Neural progenitor cell (in vitro differentiated cells): ENCODE measurements around the gene P3H1. TPM values are rescaled to one million over a fixed set of nuclear protein-coding genes. Genes with fewer than 3 reads are reported as not detected.
"Not testable (repeated sequence)": the region's sequence is repeated elsewhere in the genome, so short reads cannot be mapped to it uniquely, and the experiment has no call there.

Source experiments
- DNase-seq: peaks from one replicate; pipeline ENCODE4 v3.0.0-alpha.2; 2016; ENCODE audit warnings: low spot score
- H2AFZ ChIP-seq: fragments of 200-600 bp; sonication (generic); replicated peaks from 2 replicates; pipeline ENCODE4 v1.6.1; 2016; ENCODE audit warnings: antibody characterized with exemption
- H3F3A ChIP-seq: fragments of 200-600 bp; sonication (generic); 2 replicates; pipeline ENCODE4 v1.6.1; 2016; ENCODE audit warnings: antibody characterized with exemption, low read depth
- H3K27ac ChIP-seq: fragments of 200-600 bp; sonication (generic); 2 replicates; pipeline ENCODE4 v1.5.1; 2016; ENCODE audit warnings: mild to moderate bottlenecking
- H3K27me3 ChIP-seq: fragments of 200-600 bp; sonication (generic); 2 replicates; pipeline ENCODE4 v1.6.1; 2016; ENCODE audit warnings: mild to moderate bottlenecking, moderate library complexity
- H3K36me3 ChIP-seq: fragments of 200-600 bp; sonication (generic); 2 replicates; pipeline ENCODE4 v1.5.1; 2016
- H3K4me1 ChIP-seq: fragments of 200-600 bp; sonication (generic); 2 replicates; pipeline ENCODE4 v1.6.1; 2016; ENCODE audit warnings: mixed run types
- H3K4me2 ChIP-seq: fragments of 200-600 bp; sonication (generic); 2 replicates; pipeline ENCODE4 v1.6.1; 2016
- H3K4me3 ChIP-seq: fragments of 200-600 bp; sonication (generic); 2 replicates; pipeline ENCODE4 v1.5.1; 2016
- H3K79me2 ChIP-seq: fragments of 200-600 bp; sonication (generic); 2 replicates; pipeline ENCODE4 v1.6.1; 2016; ENCODE audit warnings: low read depth
- H3K9ac ChIP-seq: fragments of 200-600 bp; sonication (generic); 2 replicates; pipeline ENCODE4 v1.6.1; 2016
- H3K9me3 ChIP-seq: fragments of 200-600 bp; sonication (generic); 2 replicates; pipeline ENCODE4 v1.5.1; 2016; ENCODE audit warnings: low read depth
- H4K20me1 ChIP-seq: fragments of 200-600 bp; sonication (generic); 2 replicates; pipeline ENCODE4 v1.6.1; 2016; ENCODE audit warnings: low read depth
- H3K27ac Mint-ChIP-seq: 3 replicates; pipeline ENCODE4 v1.8.0; 2021; ENCODE audit warnings: mixed read lengths
- H3K27me3 Mint-ChIP-seq: 2 replicates; pipeline ENCODE4 v1.8.0; 2022; ENCODE audit warnings: low read depth, mild to moderate bottlenecking, inconsistent platforms, moderate library complexity, mixed read lengths; ENCODE audit not compliant: insufficient read depth
- H3K36me3 Mint-ChIP-seq: 3 replicates; pipeline ENCODE4 v1.8.0; 2021; ENCODE audit warnings: mixed read lengths
- H3K4me1 Mint-ChIP-seq: 3 replicates; pipeline ENCODE4 v1.8.0; 2021; ENCODE audit warnings: mixed read lengths
- H3K4me3 Mint-ChIP-seq: 3 replicates; pipeline ENCODE4 v1.8.0; 2021; ENCODE audit warnings: mild to moderate bottlenecking, moderate library complexity, mixed read lengths
- H3K9me3 Mint-ChIP-seq: 3 replicates; pipeline ENCODE4 v1.8.0; 2020; ENCODE audit warnings: mixed read lengths
- CTCF ChIP-seq: fragments of 200-600 bp; sonication (generic); IDR thresholded peaks from 2 replicates; pipeline ENCODE4 v1.5.1; 2017; ENCODE audit warnings: antibody characterized with exemption, mild to moderate bottlenecking
- EZH2 ChIP-seq: fragments of 200-600 bp; sonication (generic); IDR thresholded peaks from 2 replicates; pipeline ENCODE4 v1.6.1; 2017; ENCODE audit warnings: antibody characterized with exemption, mild to moderate bottlenecking, moderate library complexity
- EZH2phosphoT487 ChIP-seq: fragments of 200-600 bp; sonication (generic); IDR thresholded peaks from 2 replicates; pipeline ENCODE4 v1.6.1; 2017; ENCODE audit warnings: antibody characterized with exemption
- total RNA-seq: library from RNA; depleted of rRNA; stranded (reverse); fragments of >200 nt; gene quantifications from 2 replicates; pipeline ENCODE4 v1.2.3, GENCODE V29; 2015; ENCODE audit warnings: low replicate concordance

The P3H1 gene
- total RNA-seq, 1 donor from 2014 or later: 54.9 TPM

GRCh38 chr1:42730002-42730401 lies 36.8 kb downstream of the P3H1 start:
- H4K20me1 ChIP-seq: no peaks in the 10 kb centered on the region
- no peaks in the 10 kb centered on the region for H3K9me3 ChIP-seq
- no peak for DNase-seq
- H2AFZ ChIP-seq: no peak overlapping the region
- no peaks in the 10 kb centered on the region for H3K36me3 ChIP-seq
- TF ChIP-seq CTCF (no peak), EZH2 (no peak), EZH2phosphoT487 (no peak)
- Mint-ChIP-seq H3K36me3 (no peaks in the 10 kb centered on the region), H3K27me3 (peaks cover 2% of the 10 kb centered on the region), H3K9me3 (no peaks in the 10 kb centered on the region), H3K27ac (no peak overlapping the region), H3K4me3 (no peak overlapping the region), H3K4me1 (peaks cover 5% of the 10 kb centered on the region)
- no peaks in the 10 kb centered on the region for H3K4me1 ChIP-seq
- H3K4me3 ChIP-seq: no peak overlapping the region
- no peak overlapping the region for H3K9ac ChIP-seq
- H3K27me3 ChIP-seq: no peaks in the 10 kb centered on the region
- H3K79me2 ChIP-seq: no peaks in the 10 kb centered on the region
- no peaks in the 10 kb centered on the region for H3F3A ChIP-seq
- no peak overlapping the region for H3K4me2 ChIP-seq
- no peak overlapping the region for H3K27ac ChIP-seq

- not testable (repeated sequence) for H3K36me3 ChIP-seq, H3K27me3 ChIP-seq, DNase-seq, H3K79me2 ChIP-seq, H3K36me3 Mint-ChIP-seq, H3K4me2 ChIP-seq, H4K20me1 ChIP-seq, H3K4me3 Mint-ChIP-seq, H3K27me3 Mint-ChIP-seq, H3K4me1 ChIP-seq, H3K27ac Mint-ChIP-seq, H3K9ac ChIP-seq, H3K27ac ChIP-seq, H3F3A ChIP-seq, H3K9me3 ChIP-seq, H3K4me1 Mint-ChIP-seq, H3K4me3 ChIP-seq, H2AFZ ChIP-seq
- peaks cover 10% of the 10 kb centered on the region for H3K9me3 Mint-ChIP-seq
Observed at GRCh38 chr1:42725820-42726219, 41.0 kb downstream of the P3H1 start.

GRCh38 chr1:42723511-42723910 lies 43.3 kb downstream of the P3H1 start:
- Histone ChIP-seq H2AFZ (no peak overlapping the region), H3K4me3 (no peak overlapping the region), H3K9ac (no peak overlapping the region), H3F3A (peaks cover 4% of the 10 kb centered on the region), H3K4me1 (no peaks in the 10 kb centered on the region), H3K9me3 (no peaks in the 10 kb centered on the region), H4K20me1 (no peaks in the 10 kb centered on the region), H3K79me2 (no peaks in the 10 kb centered on the region), H3K36me3 (no peaks in the 10 kb centered on the region), H3K4me2 (no peak overlapping the region), H3K27ac (no peak overlapping the region), H3K27me3 (no peaks in the 10 kb centered on the region)
- H3K27ac Mint-ChIP-seq: no peak overlapping the region
- DNase-seq: no peak
- no peaks in the 10 kb centered on the region for H3K27me3 Mint-ChIP-seq
- H3K9me3 Mint-ChIP-seq: peaks cover 10% of the 10 kb centered on the region
- no peak overlapping the region for H3K4me3 Mint-ChIP-seq
- TF ChIP-seq EZH2 (no peak), CTCF (no peak), EZH2phosphoT487 (no peak)
- H3K4me1 Mint-ChIP-seq: no peaks in the 10 kb centered on the region
- H3K36me3 Mint-ChIP-seq: peaks cover 9% of the 10 kb centered on the region

GRCh38 chr1:42722403-42722802 lies 44.4 kb downstream of the P3H1 start:
- H3F3A ChIP-seq, H3K9ac ChIP-seq, H3K4me1 ChIP-seq, H3K27me3 ChIP-seq, H3K4me1 Mint-ChIP-seq, H3K9me3 ChIP-seq, H3K79me2 ChIP-seq, H3K27ac ChIP-seq, H3K27ac Mint-ChIP-seq, DNase-seq, H2AFZ ChIP-seq, H3K27me3 Mint-ChIP-seq, H3K4me2 ChIP-seq, H3K4me3 ChIP-seq, H4K20me1 ChIP-seq, H3K36me3 ChIP-seq, H3K4me3 Mint-ChIP-seq: not testable (repeated sequence)
- H3K9me3 Mint-ChIP-seq: peaks cover 10% of the 10 kb centered on the region
- H3K36me3 Mint-ChIP-seq: peaks cover 18% of the 10 kb centered on the region
